Colonic mucosa (tissue), 4 donors: Measurements from ENCODE around the gene EPN2. TPM values are rescaled to one million over a fixed set of nuclear protein-coding genes. Genes with fewer than 3 reads are reported as not detected.

ENCODE experiments used
- DNase-seq: peaks from one replicate; pipeline ENCODE4 v3.0.0-alpha.2; 2020
- H3K27ac ChIP-seq: fragments of 200-600 bp; one replicate; pipeline ENCODE4 v1.8.0; 2021
- H3K27me3 ChIP-seq: fragments of 200-600 bp; one replicate; pipeline ENCODE4 v1.8.0; 2021
- H3K36me3 ChIP-seq: fragments of 200-600 bp; one replicate; pipeline ENCODE4 v1.8.0; 2021
- H3K4me1 ChIP-seq: fragments of 200-600 bp; one replicate; pipeline ENCODE4 v1.8.0; 2021; ENCODE audit warnings: mild to moderate bottlenecking
- H3K4me3 ChIP-seq: fragments of 200-600 bp; one replicate; pipeline ENCODE4 v1.8.0; 2021
- H3K9ac ChIP-seq, 2 donors: one replicate each; pipeline ENCODE4 v1.7.0; 2013; ENCODE audit warnings: control low read depth in 2 of 2, low read depth in 2 of 2, low read length in 2 of 2
- H3K9me3 ChIP-seq: fragments of 200-600 bp; one replicate; pipeline ENCODE4 v1.8.0; 2021
- intact Hi-C: fragments of 100-400 bp; cut with DNase I; formaldehyde crosslinking; loops from one replicate; pipeline ENCODE4 v1.14.1; 2022
- total RNA-seq, 2 donors: library from RNA; stranded (reverse); fragmentation: NEBNext Ultra II Directional in 1 of 2; extraction: Animal tissue kit (Norgen Biotek cat#: 25700) in 1 of 2; gene quantifications; one replicate each; pipeline ENCODE4 v1.2.1, GENCODE V29; 2021
- TF ChIP-seq, protein P1 (sequence below): fragments of 200-600 bp; IDR thresholded peaks from one replicate; pipeline ENCODE4 v1.8.0; 2022; ENCODE audit warnings: antibody characterized with exemption, mild to moderate bottlenecking
- donor health status: healthy.
- donor health status: DM: no; HTN: no; CAD: no.
- donor health status: DM: no; HTN: no; CAD: no.

EPN2 gene
- total RNA-seq, 2 donors from 2014 or later, result 34.7 to 36.3 TPM

DNA sequence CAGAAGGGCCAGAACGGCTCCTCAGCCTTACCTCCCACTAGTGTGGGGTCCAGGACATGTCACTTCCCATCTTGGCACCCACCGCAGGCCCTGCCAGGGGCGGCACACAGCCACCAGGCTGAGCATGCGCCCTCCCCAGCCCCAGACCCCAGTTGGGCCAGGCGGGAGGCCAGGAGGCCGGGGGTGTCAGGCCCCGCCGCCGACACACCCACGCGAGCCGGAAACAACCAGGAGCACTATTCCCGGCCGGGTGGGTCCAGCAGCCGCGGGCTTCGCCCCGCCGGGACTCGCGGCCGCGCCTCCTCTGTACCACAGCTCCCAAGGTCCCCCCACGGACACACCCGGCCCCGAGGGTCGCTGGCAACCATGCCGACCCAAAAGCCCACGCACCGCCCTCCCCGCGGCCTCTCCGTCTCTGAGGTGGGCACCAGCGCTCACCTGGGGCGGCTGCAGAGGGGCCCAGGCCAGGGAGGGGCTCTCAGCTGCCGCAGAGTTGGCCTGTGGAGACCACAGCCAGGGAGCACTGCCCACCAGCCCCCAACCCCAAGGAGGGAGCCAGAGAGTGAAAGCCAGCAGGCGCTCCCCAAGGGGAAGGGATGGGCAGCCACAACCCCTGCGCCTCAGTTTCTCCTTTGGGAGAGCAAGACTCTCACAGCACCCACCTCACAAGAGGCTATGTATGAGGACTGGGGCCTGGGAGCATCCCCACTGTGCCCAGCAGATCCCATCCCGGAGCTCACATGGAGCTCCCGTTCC, 107.3 kb downstream of the EPN2 start:
- no peak for DNase-seq
- Histone ChIP-seq H3K36me3 (no peaks in the 10 kb centered on the region), H3K27ac (no peak overlapping the region), H3K4me1 (no peaks in the 10 kb centered on the region), H3K9me3 (no peaks in the 10 kb centered on the region), H3K9ac (no peak overlapping the region), H3K4me3 (no peak overlapping the region), H3K27me3 (no peaks in the 10 kb centered on the region)
- intact Hi-C loops, result no loop called here
- TF ChIP-seq, protein P1, sequence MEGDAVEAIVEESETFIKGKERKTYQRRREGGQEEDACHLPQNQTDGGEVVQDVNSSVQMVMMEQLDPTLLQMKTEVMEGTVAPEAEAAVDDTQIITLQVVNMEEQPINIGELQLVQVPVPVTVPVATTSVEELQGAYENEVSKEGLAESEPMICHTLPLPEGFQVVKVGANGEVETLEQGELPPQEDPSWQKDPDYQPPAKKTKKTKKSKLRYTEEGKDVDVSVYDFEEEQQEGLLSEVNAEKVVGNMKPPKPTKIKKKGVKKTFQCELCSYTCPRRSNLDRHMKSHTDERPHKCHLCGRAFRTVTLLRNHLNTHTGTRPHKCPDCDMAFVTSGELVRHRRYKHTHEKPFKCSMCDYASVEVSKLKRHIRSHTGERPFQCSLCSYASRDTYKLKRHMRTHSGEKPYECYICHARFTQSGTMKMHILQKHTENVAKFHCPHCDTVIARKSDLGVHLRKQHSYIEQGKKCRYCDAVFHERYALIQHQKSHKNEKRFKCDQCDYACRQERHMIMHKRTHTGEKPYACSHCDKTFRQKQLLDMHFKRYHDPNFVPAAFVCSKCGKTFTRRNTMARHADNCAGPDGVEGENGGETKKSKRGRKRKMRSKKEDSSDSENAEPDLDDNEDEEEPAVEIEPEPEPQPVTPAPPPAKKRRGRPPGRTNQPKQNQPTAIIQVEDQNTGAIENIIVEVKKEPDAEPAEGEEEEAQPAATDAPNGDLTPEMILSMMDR, result no peak

GRCh38 chr17:19345067-19345460, 107.9 kb downstream of the EPN2 start:
- Histone ChIP-seq H3K9ac (no peak overlapping the region), H3K4me3 (no peak overlapping the region), H3K27me3 (no peaks in the 10 kb centered on the region), H3K36me3 (no peaks in the 10 kb centered on the region), H3K27ac (no peak overlapping the region), H3K4me1 (no peaks in the 10 kb centered on the region), H3K9me3 (no peaks in the 10 kb centered on the region)
- DNase-seq, result no peak
- TF ChIP-seq, protein P1, result no peak
- intact Hi-C loops, result no loop called here

DNA sequence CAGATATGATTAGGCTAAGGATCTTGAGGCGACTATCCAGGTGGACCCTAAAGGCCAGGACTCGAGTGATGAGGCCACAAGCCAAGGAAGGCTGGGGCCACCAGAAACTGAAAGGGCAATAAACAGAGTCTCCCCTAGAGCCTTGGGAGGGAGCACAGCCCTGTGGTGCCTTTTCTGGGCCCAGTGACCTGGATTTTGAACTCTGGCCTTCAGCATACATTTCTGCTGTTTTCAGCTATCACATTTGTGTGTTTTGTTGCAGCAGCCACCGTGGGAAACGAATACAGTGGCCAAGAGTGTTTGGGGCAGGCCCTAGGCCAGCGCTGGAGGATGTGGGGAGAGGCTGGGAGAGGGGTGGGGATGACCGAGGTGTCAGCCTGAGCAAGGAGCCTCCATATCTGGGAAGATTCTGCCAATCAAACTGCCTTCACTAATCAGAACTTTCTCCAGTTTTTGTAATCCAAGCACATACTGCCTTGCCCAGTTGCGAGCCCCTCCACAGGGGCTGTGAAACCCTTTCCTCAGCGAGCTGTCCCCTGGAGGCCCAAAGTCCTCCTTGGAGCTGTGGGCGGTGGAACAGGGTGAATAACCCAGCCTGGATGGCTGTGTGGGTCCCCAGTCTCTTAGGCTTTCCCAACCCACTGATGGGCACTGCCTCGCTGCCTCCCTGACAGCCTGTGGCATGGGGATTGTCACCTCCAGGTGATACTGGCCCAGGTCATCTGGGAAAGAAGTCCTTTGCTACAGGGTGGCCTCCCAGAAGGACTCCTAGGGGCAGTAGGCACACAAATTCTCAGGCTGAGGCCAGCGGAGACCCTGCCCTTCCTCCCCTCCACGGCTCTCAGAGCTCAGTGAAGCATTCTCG, 108.6 kb downstream of the EPN2 start:
- peak overlapping the region in 1 of 2 donors; percentile 9 for H3K9ac ChIP-seq
- intact Hi-C loops, result no loop called here
- TF ChIP-seq, protein P1, result no peak
- H3K4me3 ChIP-seq, result no peak overlapping the region
- peak overlapping the region; percentile 10 for H3K27ac ChIP-seq
- DNase-seq, result no peak
- no peaks in the 10 kb centered on the region for H3K9me3 ChIP-seq
- H3K36me3 ChIP-seq, result no peaks in the 10 kb centered on the region
- no peaks in the 10 kb centered on the region for H3K27me3 ChIP-seq
- no peaks in the 10 kb centered on the region for H3K4me1 ChIP-seq

DNA sequence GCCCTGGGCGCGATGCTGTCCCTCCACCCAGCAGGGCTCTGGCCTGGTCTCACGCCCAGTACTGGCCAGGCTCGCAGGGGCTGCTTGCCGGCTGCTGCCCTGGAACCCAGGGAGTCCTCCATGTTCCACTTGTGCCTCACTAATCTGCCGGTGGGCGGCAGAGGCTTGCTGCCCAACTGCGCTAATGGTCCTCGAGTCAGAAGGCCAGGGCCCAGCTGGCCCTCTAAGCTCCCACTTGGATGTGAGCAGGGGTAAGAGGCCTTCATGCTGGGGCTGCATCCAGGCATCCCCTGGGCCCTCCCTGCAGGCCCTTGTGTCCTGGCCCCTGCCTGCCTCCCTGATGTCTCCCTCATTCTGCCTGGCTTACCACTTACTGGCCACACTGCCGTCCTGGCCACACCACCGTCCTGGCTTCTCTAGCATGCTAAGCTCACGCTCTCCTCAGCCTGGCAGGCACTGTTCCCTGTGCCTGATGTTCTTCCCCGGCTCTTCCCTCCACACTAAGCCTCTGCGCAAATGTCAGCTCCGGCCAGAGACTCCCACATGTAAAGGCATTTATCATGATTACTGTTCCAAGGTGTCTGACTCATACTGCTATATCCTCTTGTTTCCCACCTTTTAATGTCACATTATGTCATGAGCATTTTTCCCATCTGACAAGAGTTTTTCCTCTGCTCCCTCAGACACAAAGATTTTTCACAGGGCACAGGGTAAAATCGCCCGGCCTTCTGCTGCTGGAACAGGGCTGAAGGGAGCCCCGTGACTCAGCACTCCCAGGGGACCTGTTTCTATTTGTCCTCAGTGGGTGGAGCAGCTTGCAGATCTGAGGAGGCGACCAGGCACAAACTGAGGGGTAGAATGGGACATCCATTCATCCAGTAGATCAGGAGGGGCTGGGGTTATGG, 109.4 kb downstream of the EPN2 start:
- no peaks in the 10 kb centered on the region for H3K27me3 ChIP-seq
- no peaks in the 10 kb centered on the region for H3K9me3 ChIP-seq
- H3K4me1 ChIP-seq, result no peaks in the 10 kb centered on the region
- TF ChIP-seq, protein P1, result no peak
- intact Hi-C loops, result no loop called here
- peak overlapping the region in 1 of 2 donors; percentile 9 for H3K9ac ChIP-seq
- no peaks in the 10 kb centered on the region for H3K36me3 ChIP-seq
- no peak overlapping the region for H3K4me3 ChIP-seq
- DNase-seq, result peak; percentile 48
- peak overlapping the region; percentile 10 for H3K27ac ChIP-seq
